ENCODE results near the gene EDEM1.

DNA sequence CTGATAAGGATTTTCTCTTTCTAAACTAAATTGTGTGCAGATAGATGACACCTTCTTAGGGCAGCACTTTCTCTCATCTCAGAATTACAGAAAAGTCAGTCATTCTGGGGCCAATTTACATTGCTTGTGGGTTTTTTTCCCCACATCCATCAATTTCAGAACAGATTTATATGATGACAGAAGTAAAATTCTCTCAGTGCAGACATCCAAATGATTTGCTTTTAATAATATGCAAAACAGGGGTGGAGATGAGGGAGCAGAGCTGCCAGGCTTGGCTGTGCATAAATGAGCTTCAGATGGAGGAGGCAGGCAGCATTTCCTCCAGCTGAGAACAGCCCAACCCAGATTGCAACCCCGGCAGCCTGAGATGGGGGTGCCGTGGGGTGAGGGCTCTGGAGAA lies 44.0 kb downstream of the EDEM1 start:
- TF ChIP-seq ZNF274 (IDR thresholded peaks at IDR 0.05; ENCODE audit: low read depth, low read length) (no peak), YY1 (IDR thresholded peaks at IDR 0.05; ENCODE audit: insufficient read depth, insufficient read length) (no peak)
